DND-41 (cell line): Measurements from ENCODE around the gene ANKHD1.
A peak's percentile ranks its signal among the peaks of the same experiment; 100 is the strongest.

Experiments used
- ATAC-seq: fragments of 200-7000 bp; cut with Tn5 transposase; 3 replicates; pipeline ENCODE4 v1.9.1; 2021; ENCODE audit warnings: low read depth; ENCODE audit not compliant: insufficient read depth
- DNase-seq: peaks from one replicate; pipeline ENCODE4 v3.0.0-alpha.2; 2020
- H2AFZ ChIP-seq: 2 replicates; pipeline ENCODE4 v1.6.0; 2012; ENCODE audit warnings: low read depth, low read length
- H3K27ac ChIP-seq: 2 replicates; pipeline ENCODE4 v1.5.1; 2012; ENCODE audit warnings: low read length, inconsistent platforms
- H3K27me3 ChIP-seq: fragments of 200-600 bp; sonication (generic); 2 replicates; pipeline ENCODE4 v1.6.0; 2012; ENCODE audit warnings: low read length, mild to moderate bottlenecking, inconsistent platforms; ENCODE audit not compliant: insufficient read depth, poor library complexity
- H3K36me3 ChIP-seq: 2 replicates; pipeline ENCODE4 v1.5.1; 2012; ENCODE audit warnings: low read length, inconsistent platforms; ENCODE audit not compliant: insufficient read depth
- H3K4me1 ChIP-seq: 2 replicates; pipeline ENCODE4 v1.5.1; 2012; ENCODE audit warnings: mild to moderate bottlenecking, low read length; ENCODE audit not compliant: insufficient read depth
- H3K4me2 ChIP-seq: 2 replicates; pipeline ENCODE4 v1.6.0; 2012; ENCODE audit warnings: mild to moderate bottlenecking, moderate library complexity, low read length, inconsistent platforms; ENCODE audit not compliant: insufficient read depth
- H3K4me3 ChIP-seq, 2 experiments: fragments of 200-600 bp in 1 of 2; shearing (Covaris generic) in 1 of 2; 2 replicates each; pipeline ENCODE4 v1.5.1; 2012 to 2016; ENCODE audit warnings: inconsistent platforms in 2 of 2, low read length in 2 of 2, mild to moderate bottlenecking in 2 of 2, low read depth in 1 of 2, moderate library complexity in 1 of 2
- H3K79me2 ChIP-seq: 2 replicates; pipeline ENCODE4 v1.6.0; 2012; ENCODE audit warnings: low read length, inconsistent platforms; ENCODE audit not compliant: insufficient read depth
- H3K9ac ChIP-seq: 2 replicates; pipeline ENCODE4 v1.6.0; 2012; ENCODE audit warnings: low read depth, mild to moderate bottlenecking, inconsistent platforms, low read length, moderate library complexity
- H3K9me3 ChIP-seq: 2 replicates; pipeline ENCODE4 v1.5.1; 2012; ENCODE audit warnings: low read length, moderate library complexity, mild to moderate bottlenecking, inconsistent platforms; ENCODE audit not compliant: insufficient read depth, severe bottlenecking
- H4K20me1 ChIP-seq: 2 replicates; pipeline ENCODE4 v1.6.0; 2012; ENCODE audit warnings: low read length; ENCODE audit not compliant: insufficient read depth
- EZH2 ChIP-seq: IDR thresholded peaks from 3 replicates; pipeline ENCODE4 v1.6.1; 2012; ENCODE audit warnings: borderline replicate concordance, low read depth, mild to moderate bottlenecking, moderate library complexity, low read length, inconsistent platforms; ENCODE audit not compliant: severe bottlenecking
- TF ChIP-seq, protein P1 (sequence below): IDR thresholded peaks from 2 replicates; pipeline ENCODE4 v1.5.1; 2012; ENCODE audit warnings: borderline replicate concordance, low read length, moderate library complexity, mild to moderate bottlenecking; ENCODE audit not compliant: poor library complexity, severe bottlenecking; ENCODE audit errors: extremely low read depth

Gene ANKHD1

DNA sequence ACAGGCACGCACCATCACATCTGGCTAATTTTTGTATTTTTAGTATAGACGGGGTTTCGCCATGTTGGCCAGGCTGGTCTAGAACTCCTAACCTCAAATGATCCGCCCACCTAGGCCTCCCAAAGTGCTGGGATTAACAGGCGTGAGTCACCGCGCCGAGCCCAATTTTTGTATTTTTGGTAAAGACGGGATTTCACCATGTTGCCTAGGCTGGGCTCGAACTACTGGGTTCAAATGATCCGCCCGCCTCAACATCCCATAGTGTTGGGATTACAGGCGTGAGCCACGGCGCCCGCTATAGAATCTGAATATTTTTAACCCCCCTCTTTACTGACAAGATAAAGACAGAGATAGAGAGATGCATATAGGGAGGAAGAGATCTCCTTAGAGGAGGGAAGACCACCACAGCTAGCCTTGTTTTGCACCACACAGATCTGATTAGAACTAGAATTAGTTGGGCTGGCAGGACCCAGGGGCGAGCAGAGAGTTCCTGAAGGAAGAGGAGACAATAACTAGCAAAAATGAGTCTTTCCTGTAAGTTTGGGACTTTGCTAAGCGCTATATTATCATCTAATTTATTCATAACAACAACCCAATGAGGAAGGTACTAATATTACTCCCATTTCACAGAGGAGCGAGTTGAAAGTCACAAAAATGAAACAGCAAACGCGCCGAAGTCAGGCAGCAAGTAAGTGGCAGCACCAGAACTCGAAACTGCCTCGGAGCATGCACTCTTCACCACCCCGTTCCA lies 1.5 kb upstream of the ANKHD1 start:
- DNase-seq, result no peak
- peak overlapping the region; percentile 85 for H2AFZ ChIP-seq
- peaks cover 39% of the 10 kb centered on the region for H3K4me1 ChIP-seq

DNA sequence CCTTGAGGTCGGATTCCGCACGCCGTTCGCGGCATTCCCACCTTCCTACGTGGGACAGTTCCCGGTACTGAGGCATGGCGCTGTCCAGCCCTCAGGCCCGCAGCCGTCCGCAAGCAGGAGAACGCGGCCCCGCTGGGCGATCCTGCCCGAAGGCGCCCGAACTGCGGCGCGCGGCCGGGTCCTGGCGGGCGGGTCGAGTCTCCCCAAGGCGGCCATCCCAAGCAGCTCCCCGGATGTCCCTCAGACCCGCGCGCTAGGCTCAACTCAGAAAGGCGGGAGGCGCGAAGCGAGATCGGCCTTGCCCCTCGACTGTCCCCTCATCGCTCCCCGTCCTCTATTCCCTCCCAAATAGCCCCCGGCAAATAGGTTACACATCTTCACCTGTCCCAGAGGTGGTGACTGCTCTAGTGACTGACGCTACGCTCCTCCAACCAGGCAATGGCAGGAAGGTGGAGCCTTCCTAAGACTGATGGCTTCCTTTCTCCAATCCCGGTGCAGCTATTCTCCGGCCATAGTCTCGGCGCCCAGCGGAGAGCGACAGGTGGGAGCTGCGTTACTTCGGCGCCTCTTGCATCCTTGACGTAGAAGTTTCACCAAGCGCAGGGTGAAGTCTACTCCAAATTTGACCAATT lies 787 bp upstream of the ANKHD1 start:
- Histone ChIP-seq H2AFZ (peak overlapping the region; percentile 85), H3K9me3 (no peaks in the 10 kb centered on the region), H3K9ac (peak overlapping the region; percentile 67), H3K4me2 (peak overlapping the region; percentile 90), H4K20me1 (peaks cover 34% of the 10 kb centered on the region), H3K4me3 (peak overlapping the region; percentile 27 to 64), H3K27ac (peak overlapping the region; percentile 94), H3K4me1 (peaks cover 41% of the 10 kb centered on the region), H3K36me3 (peaks cover 22% of the 10 kb centered on the region), H3K79me2 (peaks cover 70% of the 10 kb centered on the region), H3K27me3 (no peaks in the 10 kb centered on the region)
- ATAC-seq (peak; percentile 73), DNase-seq (peak; percentile 91)
- no peak for TF ChIP-seq EZH2
- TF ChIP-seq, protein P1, sequence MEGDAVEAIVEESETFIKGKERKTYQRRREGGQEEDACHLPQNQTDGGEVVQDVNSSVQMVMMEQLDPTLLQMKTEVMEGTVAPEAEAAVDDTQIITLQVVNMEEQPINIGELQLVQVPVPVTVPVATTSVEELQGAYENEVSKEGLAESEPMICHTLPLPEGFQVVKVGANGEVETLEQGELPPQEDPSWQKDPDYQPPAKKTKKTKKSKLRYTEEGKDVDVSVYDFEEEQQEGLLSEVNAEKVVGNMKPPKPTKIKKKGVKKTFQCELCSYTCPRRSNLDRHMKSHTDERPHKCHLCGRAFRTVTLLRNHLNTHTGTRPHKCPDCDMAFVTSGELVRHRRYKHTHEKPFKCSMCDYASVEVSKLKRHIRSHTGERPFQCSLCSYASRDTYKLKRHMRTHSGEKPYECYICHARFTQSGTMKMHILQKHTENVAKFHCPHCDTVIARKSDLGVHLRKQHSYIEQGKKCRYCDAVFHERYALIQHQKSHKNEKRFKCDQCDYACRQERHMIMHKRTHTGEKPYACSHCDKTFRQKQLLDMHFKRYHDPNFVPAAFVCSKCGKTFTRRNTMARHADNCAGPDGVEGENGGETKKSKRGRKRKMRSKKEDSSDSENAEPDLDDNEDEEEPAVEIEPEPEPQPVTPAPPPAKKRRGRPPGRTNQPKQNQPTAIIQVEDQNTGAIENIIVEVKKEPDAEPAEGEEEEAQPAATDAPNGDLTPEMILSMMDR, result no peak

More for the DNA sequence above, 1.5 kb upstream of the ANKHD1 start:
- Histone ChIP-seq H3K9ac (peak overlapping the region; percentile 67), H3K4me3 (peak overlapping the region; percentile 27 to 64), H4K20me1 (peaks cover 27% of the 10 kb centered on the region), H3K27ac (peak overlapping the region; percentile 94), H3K4me2 (peak overlapping the region; percentile 90), H3K9me3 (no peaks in the 10 kb centered on the region), H3K36me3 (peaks cover 15% of the 10 kb centered on the region), H3K27me3 (no peaks in the 10 kb centered on the region), H3K79me2 (peaks cover 63% of the 10 kb centered on the region)
- TF ChIP-seq EZH2, result no peak
- TF ChIP-seq, protein P1, result no peak
- no peak for ATAC-seq

DNA sequence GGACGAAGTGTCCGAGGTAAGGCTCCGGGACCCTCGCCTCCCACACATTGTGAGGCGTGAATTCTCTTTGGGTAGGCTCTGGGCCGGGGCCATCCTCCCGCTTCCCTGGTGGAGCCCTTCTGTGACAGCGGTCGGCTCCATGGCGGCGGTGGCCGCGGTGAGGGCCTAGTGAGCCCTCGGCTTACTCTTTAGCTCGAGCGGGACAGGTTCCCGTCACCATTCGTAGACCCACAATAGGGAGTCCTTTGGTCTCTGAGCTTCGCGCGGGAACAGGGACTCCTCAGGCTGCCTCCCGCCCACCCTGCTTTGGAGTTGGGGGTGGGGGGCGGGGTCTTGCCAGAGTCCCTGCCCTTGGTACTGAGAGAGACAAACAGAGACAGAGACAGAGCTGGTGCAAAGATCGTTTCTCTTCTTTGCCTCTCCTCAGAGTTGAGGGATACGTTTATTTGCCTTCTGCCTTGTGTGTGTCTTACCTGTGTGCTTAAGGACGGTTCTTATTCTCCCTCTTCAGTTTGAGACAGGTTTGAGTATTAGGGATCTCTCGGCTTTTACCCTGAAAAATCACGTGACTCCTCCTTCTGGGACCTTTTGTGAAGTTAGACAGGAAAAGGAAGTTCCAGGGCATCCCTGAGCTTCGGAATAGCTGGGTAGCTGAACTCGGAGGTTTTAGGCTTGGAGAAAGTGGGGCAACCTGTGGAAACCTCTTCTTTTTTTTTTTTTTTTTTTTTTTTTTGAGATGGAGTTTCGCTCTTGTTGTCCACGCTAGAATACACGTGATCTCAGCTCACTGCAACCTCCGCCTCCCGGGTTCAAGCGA lies 833 bp downstream of the ANKHD1 start:
- peaks cover 45% of the 10 kb centered on the region for H3K4me1 ChIP-seq
- H3K4me2 ChIP-seq, result peak overlapping the region; percentile 93
- H3K9me3 ChIP-seq, result no peaks in the 10 kb centered on the region
- peak overlapping the region; percentile 87 for H3K27ac ChIP-seq
- H4K20me1 ChIP-seq, result peaks cover 46% of the 10 kb centered on the region
- H3K79me2 ChIP-seq, result peaks cover 84% of the 10 kb centered on the region
- ATAC-seq (peak; percentile 44), DNase-seq (peak; percentile 82)
- TF ChIP-seq, protein P1, result no peak
- TF ChIP-seq EZH2, result no peak
- H3K9ac ChIP-seq, result peak overlapping the region; percentile 85
- no peaks in the 10 kb centered on the region for H3K27me3 ChIP-seq
- peaks cover 33% of the 10 kb centered on the region for H3K36me3 ChIP-seq
- H3K4me3 ChIP-seq, result peak overlapping the region; percentile 56 to 64
- peak overlapping the region; percentile 78 for H2AFZ ChIP-seq
